Neural cell (in vitro differentiated cells): ENCODE data around the gene LRCOL1. TPM values are rescaled to one million over a fixed set of nuclear protein-coding genes. Genes with fewer than 3 reads are reported as not detected.

Experiments
- H2AFZ ChIP-seq: fragments of 200-600, 300-800 bp; sonication (generic), shearing (Covaris generic); 2 replicates; pipeline ENCODE4 v1.6.0; 2014; ENCODE audit warnings: low read depth, mild to moderate bottlenecking, antibody characterized with exemption, low read length, moderate library complexity
- H3F3A ChIP-seq: fragments of 200-600 bp; shearing (Covaris generic); 2 replicates; pipeline ENCODE4 v1.6.1; 2016; ENCODE audit warnings: mild to moderate bottlenecking, moderate library complexity, mixed read lengths, antibody characterized with exemption, low read length; ENCODE audit not compliant: insufficient read depth, poor library complexity, severe bottlenecking
- H3K27ac ChIP-seq: fragments of 200-600, 300-800 bp; sonication (generic), shearing (Covaris generic); 2 replicates; pipeline ENCODE4 v1.5.1; 2014; ENCODE audit warnings: mild to moderate bottlenecking, low read length, moderate library complexity
- H3K27me3 ChIP-seq: fragments of 300-800, 200-600 bp; sonication (generic), shearing (Covaris generic); 2 replicates; pipeline ENCODE4 v1.6.0; 2014; ENCODE audit warnings: mild to moderate bottlenecking, low read depth, low read length, moderate library complexity; ENCODE audit not compliant: insufficient read depth
- H3K36me3 ChIP-seq: fragments of 300-800, 200-600 bp; sonication (generic), shearing (Covaris generic); 2 replicates; pipeline ENCODE4 v1.5.1; 2014; ENCODE audit warnings: mild to moderate bottlenecking, antibody characterized with exemption, low read length, moderate library complexity; ENCODE audit not compliant: insufficient read depth
- H3K4me2 ChIP-seq: fragments of 300-800, 200-600 bp; sonication (generic), shearing (Covaris generic); 2 replicates; pipeline ENCODE4 v1.6.0; 2014; ENCODE audit warnings: mild to moderate bottlenecking, low read length
- H3K4me3 ChIP-seq: fragments of 300-800, 200-600 bp; sonication (generic), shearing (Covaris generic); 2 replicates; pipeline ENCODE4 v1.5.1; 2014; ENCODE audit warnings: mild to moderate bottlenecking, low read length, moderate library complexity
- H3K79me2 ChIP-seq: fragments of 200-600 bp; shearing (Covaris generic); replicated peaks from 2 replicates; pipeline ENCODE4 v1.6.0; 2014; ENCODE audit warnings: mild to moderate bottlenecking, low read length, moderate library complexity; ENCODE audit not compliant: insufficient read depth
- H3K9ac ChIP-seq: fragments of 300-800, 200-600 bp; sonication (generic), shearing (Covaris generic); 2 replicates; pipeline ENCODE4 v1.6.1; 2016; ENCODE audit warnings: mild to moderate bottlenecking, low read length, mixed read lengths
- H3K9me2 ChIP-seq: fragments of 200-600 bp; shearing (Covaris generic); 2 replicates; pipeline ENCODE4 v1.6.1; 2016; ENCODE audit warnings: mild to moderate bottlenecking, low read length, mixed read lengths; ENCODE audit not compliant: insufficient read depth
- H3K9me3 ChIP-seq: fragments of 200-600, 300-800 bp; sonication (generic), shearing (Covaris generic); 2 replicates; pipeline ENCODE4 v1.6.1; 2016; ENCODE audit warnings: mild to moderate bottlenecking, mixed run types, low read length, moderate library complexity, mixed read lengths
- H4K20me1 ChIP-seq: fragments of 200-600 bp; shearing (Covaris generic); 2 replicates; pipeline ENCODE4 v1.6.1; 2016; ENCODE audit warnings: mild to moderate bottlenecking, mixed run types; ENCODE audit not compliant: insufficient read depth
- EP300 ChIP-seq: fragments of 450-650 bp; conservative IDR thresholded peaks from 2 replicates; pipeline ENCODE4 v1.6.1; 2014; ENCODE audit warnings: antibody characterized with exemption, mild to moderate bottlenecking, moderate library complexity; ENCODE audit not compliant: poor library complexity, severe bottlenecking
- EZH2 ChIP-seq: fragments of 200-600, 300-800 bp; shearing (Covaris generic), sonication (generic); IDR thresholded peaks from 2 replicates; pipeline ENCODE4 v1.6.1; 2014; ENCODE audit warnings: antibody characterized with exemption, low read length, borderline replicate concordance, mild to moderate bottlenecking; ENCODE audit not compliant: insufficient read depth, poor library complexity, severe bottlenecking
- MXI1 ChIP-seq: fragments of 450-650 bp; conservative IDR thresholded peaks from 2 replicates; pipeline ENCODE4 v1.6.1; 2014; ENCODE audit warnings: antibody characterized with exemption, mild to moderate bottlenecking; ENCODE audit not compliant: poor library complexity, severe bottlenecking
- POLR2AphosphoS5 ChIP-seq: IDR thresholded peaks from 2 replicates; pipeline ENCODE4 v1.6.1; 2012
- RAD21 ChIP-seq: fragments of 450-650 bp; conservative IDR thresholded peaks from 2 replicates; pipeline ENCODE4 v1.6.1; 2014; ENCODE audit warnings: antibody characterized with exemption, mild to moderate bottlenecking, moderate library complexity
- SMC3 ChIP-seq: fragments of 450-650 bp; conservative IDR thresholded peaks from 2 replicates; pipeline ENCODE4 v1.6.1; 2014; ENCODE audit warnings: antibody characterized with exemption, mild to moderate bottlenecking, moderate library complexity; ENCODE audit not compliant: poor library complexity
- TAF1 ChIP-seq: IDR thresholded peaks from 2 replicates; pipeline ENCODE4 v1.6.1; 2012; ENCODE audit warnings: low read depth
- polyA plus RNA-seq: library from polyadenylated mRNA; depleted of rRNA; stranded (reverse); fragments of >200 nt; gene quantifications from 2 replicates; pipeline ENCODE4 v1.2.3, GENCODE V29; 2014
- TF ChIP-seq, protein P1 (sequence below): fragments of 450-650 bp; IDR thresholded peaks from 2 replicates; pipeline ENCODE4 v1.5.1; 2014; ENCODE audit warnings: antibody characterized with exemption, mild to moderate bottlenecking, moderate library complexity; ENCODE audit not compliant: poor library complexity, severe bottlenecking
- TF ChIP-seq, protein P2 (sequence below): IDR thresholded peaks from 2 replicates; pipeline ENCODE4 v1.6.1; 2012; ENCODE audit warnings: borderline replicate concordance

LRCOL1 gene
- polyA plus RNA-seq, 1 donor from 2014 or later = not detected

DNA sequence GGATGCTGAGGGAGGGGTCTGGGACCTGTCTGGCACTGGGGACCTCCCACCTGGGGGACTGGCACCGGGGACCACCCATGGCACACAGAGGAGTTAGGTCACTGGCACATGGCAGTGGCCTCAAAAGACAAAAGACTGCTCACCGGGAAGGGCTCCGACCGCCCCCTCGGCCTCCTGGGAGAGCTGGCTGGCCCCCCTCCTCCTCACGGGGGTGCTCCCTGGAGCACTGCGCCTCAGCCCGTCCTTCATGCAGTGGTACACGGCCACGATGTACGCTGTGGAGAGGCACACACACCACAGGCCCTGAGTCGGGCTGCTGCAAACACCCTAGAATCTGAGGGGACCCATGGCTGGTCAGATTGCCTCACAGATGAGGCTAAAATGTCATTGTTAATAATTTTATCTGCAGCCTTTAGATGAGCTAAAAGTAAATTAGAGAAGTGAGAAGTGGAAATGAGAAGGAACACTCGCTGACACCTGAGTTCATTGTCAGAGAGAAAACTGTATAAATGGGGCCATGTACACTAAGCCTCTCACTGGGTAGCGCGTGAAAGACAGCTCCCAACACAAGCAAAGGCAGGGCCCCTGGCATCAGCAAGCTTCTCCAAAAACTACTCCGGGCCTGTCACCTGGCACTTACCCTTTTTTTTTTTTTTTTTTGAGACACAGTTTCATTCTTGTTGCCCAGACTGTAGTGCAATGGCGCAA lies 22.3 kb upstream of the LRCOL1 start:
- H3F3A ChIP-seq = no peaks in the 10 kb centered on the region
- no peak overlapping the region for H3K9ac ChIP-seq
- no peak overlapping the region for H3K27ac ChIP-seq
- no peaks in the 10 kb centered on the region for H3K79me2 ChIP-seq
- no peak overlapping the region for H3K4me3 ChIP-seq
- H3K9me3 ChIP-seq = no peaks in the 10 kb centered on the region
- no peak overlapping the region for H3K4me2 ChIP-seq
- H2AFZ ChIP-seq = no peak overlapping the region
- no peaks in the 10 kb centered on the region for H3K9me2 ChIP-seq
- H3K36me3 ChIP-seq = no peaks in the 10 kb centered on the region
- TF ChIP-seq RAD21 (no peak), POLR2AphosphoS5 (no peak), EZH2 (no peak), EP300 (no peak), MXI1 (no peak), SMC3 (no peak), TAF1 (no peak)
- TF ChIP-seq, protein P1, sequence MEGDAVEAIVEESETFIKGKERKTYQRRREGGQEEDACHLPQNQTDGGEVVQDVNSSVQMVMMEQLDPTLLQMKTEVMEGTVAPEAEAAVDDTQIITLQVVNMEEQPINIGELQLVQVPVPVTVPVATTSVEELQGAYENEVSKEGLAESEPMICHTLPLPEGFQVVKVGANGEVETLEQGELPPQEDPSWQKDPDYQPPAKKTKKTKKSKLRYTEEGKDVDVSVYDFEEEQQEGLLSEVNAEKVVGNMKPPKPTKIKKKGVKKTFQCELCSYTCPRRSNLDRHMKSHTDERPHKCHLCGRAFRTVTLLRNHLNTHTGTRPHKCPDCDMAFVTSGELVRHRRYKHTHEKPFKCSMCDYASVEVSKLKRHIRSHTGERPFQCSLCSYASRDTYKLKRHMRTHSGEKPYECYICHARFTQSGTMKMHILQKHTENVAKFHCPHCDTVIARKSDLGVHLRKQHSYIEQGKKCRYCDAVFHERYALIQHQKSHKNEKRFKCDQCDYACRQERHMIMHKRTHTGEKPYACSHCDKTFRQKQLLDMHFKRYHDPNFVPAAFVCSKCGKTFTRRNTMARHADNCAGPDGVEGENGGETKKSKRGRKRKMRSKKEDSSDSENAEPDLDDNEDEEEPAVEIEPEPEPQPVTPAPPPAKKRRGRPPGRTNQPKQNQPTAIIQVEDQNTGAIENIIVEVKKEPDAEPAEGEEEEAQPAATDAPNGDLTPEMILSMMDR = no peak
- TF ChIP-seq, protein P2, sequence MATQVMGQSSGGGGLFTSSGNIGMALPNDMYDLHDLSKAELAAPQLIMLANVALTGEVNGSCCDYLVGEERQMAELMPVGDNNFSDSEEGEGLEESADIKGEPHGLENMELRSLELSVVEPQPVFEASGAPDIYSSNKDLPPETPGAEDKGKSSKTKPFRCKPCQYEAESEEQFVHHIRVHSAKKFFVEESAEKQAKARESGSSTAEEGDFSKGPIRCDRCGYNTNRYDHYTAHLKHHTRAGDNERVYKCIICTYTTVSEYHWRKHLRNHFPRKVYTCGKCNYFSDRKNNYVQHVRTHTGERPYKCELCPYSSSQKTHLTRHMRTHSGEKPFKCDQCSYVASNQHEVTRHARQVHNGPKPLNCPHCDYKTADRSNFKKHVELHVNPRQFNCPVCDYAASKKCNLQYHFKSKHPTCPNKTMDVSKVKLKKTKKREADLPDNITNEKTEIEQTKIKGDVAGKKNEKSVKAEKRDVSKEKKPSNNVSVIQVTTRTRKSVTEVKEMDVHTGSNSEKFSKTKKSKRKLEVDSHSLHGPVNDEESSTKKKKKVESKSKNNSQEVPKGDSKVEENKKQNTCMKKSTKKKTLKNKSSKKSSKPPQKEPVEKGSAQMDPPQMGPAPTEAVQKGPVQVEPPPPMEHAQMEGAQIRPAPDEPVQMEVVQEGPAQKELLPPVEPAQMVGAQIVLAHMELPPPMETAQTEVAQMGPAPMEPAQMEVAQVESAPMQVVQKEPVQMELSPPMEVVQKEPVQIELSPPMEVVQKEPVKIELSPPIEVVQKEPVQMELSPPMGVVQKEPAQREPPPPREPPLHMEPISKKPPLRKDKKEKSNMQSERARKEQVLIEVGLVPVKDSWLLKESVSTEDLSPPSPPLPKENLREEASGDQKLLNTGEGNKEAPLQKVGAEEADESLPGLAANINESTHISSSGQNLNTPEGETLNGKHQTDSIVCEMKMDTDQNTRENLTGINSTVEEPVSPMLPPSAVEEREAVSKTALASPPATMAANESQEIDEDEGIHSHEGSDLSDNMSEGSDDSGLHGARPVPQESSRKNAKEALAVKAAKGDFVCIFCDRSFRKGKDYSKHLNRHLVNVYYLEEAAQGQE = no peak
- no peaks in the 10 kb centered on the region for H3K27me3 ChIP-seq
- H4K20me1 ChIP-seq = no peaks in the 10 kb centered on the region

DNA sequence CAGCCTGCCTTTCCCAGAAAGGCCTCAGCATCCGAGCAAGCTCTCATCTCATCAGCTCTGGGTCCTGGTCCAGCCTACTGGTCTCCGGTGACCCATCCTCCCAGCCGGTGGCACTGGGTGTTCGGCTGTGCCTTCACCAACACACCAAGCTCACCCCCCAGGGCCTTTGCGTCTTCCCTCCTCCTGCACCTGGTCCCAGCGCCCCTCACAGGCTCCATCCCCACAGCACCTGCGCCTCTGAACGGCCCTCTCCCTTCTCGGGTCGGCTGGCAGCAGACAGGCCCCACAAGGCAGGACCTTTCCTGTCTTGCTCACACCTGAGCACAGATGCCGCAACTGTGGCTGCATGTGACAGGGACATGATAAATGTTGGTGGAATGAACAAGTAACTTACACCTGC lies 21.3 kb upstream of the LRCOL1 start:
- Histone ChIP-seq H4K20me1 (no peaks in the 10 kb centered on the region), H3K27ac (no peak overlapping the region), H3K9me3 (no peaks in the 10 kb centered on the region), H3K9ac (no peak overlapping the region), H3K4me3 (no peak overlapping the region), H3K79me2 (no peaks in the 10 kb centered on the region), H3F3A (no peaks in the 10 kb centered on the region), H3K27me3 (no peaks in the 10 kb centered on the region), H3K9me2 (no peaks in the 10 kb centered on the region), H2AFZ (no peak overlapping the region), H3K4me2 (no peak overlapping the region), H3K36me3 (no peaks in the 10 kb centered on the region)
- no peak for TF ChIP-seq POLR2AphosphoS5
- no peak for TF ChIP-seq TAF1
- TF ChIP-seq MXI1 = no peak
- no peak for TF ChIP-seq RAD21
- no peak for TF ChIP-seq EZH2
- TF ChIP-seq, protein P2 = no peak
- TF ChIP-seq, protein P1 = no peak
- TF ChIP-seq SMC3 = no peak
- TF ChIP-seq EP300 = no peak
